Activated CD4-positive, alpha-beta T cell treated with anti-CD3 and anti-CD28 coated beads for 36 hours (primary cell): ENCODE data around the gene PGM5. TPM values are rescaled to one million over a fixed set of nuclear protein-coding genes. Genes with fewer than 3 reads are reported as not detected.
"Not testable (repeated sequence)": the region's sequence is repeated elsewhere in the genome, so short reads cannot be mapped to it uniquely, and the experiment has no call there.

Source experiments
- ATAC-seq: fragments of 200-7000 bp; cut with Tn5 transposase; one replicate; pipeline ENCODE4 v1.10.0; 2021; ENCODE audit warnings: mild to moderate bottlenecking, moderate library complexity
- CTCF ChIA-PET: fragments of 350-600 bp; sonication (Branson Sonifier 250); formaldehyde crosslinking; loops from one replicate; lab custom pipeline; 2021; ENCODE audit warnings: antibody characterized with exemption; lab: Charles Lee
- POLR2A ChIA-PET: fragments of 350-600 bp; sonication (Branson Sonifier 250); formaldehyde crosslinking; loops from one replicate; lab custom pipeline; 2021; ENCODE audit warnings: antibody characterized with exemption, inconsistent platforms; lab: Charles Lee
- DNase-seq: peaks from one replicate; pipeline ENCODE4 v3.0.0-alpha.2; 2020
- H3K27ac Mint-ChIP-seq: one replicate; pipeline ENCODE4 v1.8.0; 2021; ENCODE audit warnings: mixed read lengths
- H3K27me3 Mint-ChIP-seq: one replicate; pipeline ENCODE4 v1.8.0; 2021; ENCODE audit warnings: mixed read lengths
- H3K36me3 Mint-ChIP-seq: one replicate; pipeline ENCODE4 v1.8.0; 2021; ENCODE audit warnings: low read depth, mixed read lengths
- H3K4me1 Mint-ChIP-seq: one replicate; pipeline ENCODE4 v1.8.0; 2021; ENCODE audit warnings: mixed read lengths
- H3K4me3 Mint-ChIP-seq: one replicate; pipeline ENCODE4 v1.8.0; 2021; ENCODE audit warnings: mild to moderate bottlenecking, moderate library complexity, mixed read lengths
- H3K9me3 Mint-ChIP-seq: one replicate; pipeline ENCODE4 v1.8.0; 2021; ENCODE audit warnings: low read depth, mixed read lengths
- intact Hi-C, 2 experiments: fragments of 100-400 bp; cut with DNase I in 1 of 2; cut with micrococcal nuclease in 1 of 2; formaldehyde crosslinking; loops; one replicate each; pipeline versions ENCODE4 v1.14.2 to v1.15.1; 2022 to 2024; cut with DNase I, micrococcal nuclease
- total RNA-seq, 2 experiments: library from RNA; stranded (reverse); gene quantifications; one replicate each; pipeline ENCODE4 v1.2.3, GENCODE V29; 2021

Gene PGM5
- total RNA-seq, 2 experiments from 2014 or later = not detected

- H3K36me3 Mint-ChIP-seq, DNase-seq, H3K4me3 Mint-ChIP-seq, H3K27ac Mint-ChIP-seq, H3K9me3 Mint-ChIP-seq, H3K27me3 Mint-ChIP-seq, ATAC-seq, intact Hi-C loops, CTCF ChIA-PET, H3K4me1 Mint-ChIP-seq, POLR2A ChIA-PET: not testable (repeated sequence)
Measured at GRCh38 chr9:68390737-68391136, 34.3 kb downstream of the PGM5 start.

GRCh38 chr9:68396411-68397094, 40.1 kb downstream of the PGM5 start:
- intact Hi-C loops, POLR2A ChIA-PET, H3K9me3 Mint-ChIP-seq, CTCF ChIA-PET, H3K4me3 Mint-ChIP-seq, H3K36me3 Mint-ChIP-seq, ATAC-seq, H3K27ac Mint-ChIP-seq, H3K27me3 Mint-ChIP-seq, DNase-seq, H3K4me1 Mint-ChIP-seq: not testable (repeated sequence)

GRCh38 chr9:68397095-68397423, 40.6 kb downstream of the PGM5 start:
- H3K4me3 Mint-ChIP-seq, CTCF ChIA-PET, H3K27ac Mint-ChIP-seq, POLR2A ChIA-PET, ATAC-seq, H3K9me3 Mint-ChIP-seq, H3K36me3 Mint-ChIP-seq, H3K4me1 Mint-ChIP-seq, H3K27me3 Mint-ChIP-seq, DNase-seq, intact Hi-C loops: not testable (repeated sequence)

- H3K4me3 Mint-ChIP-seq, DNase-seq, CTCF ChIA-PET, H3K27me3 Mint-ChIP-seq, ATAC-seq, H3K4me1 Mint-ChIP-seq, H3K36me3 Mint-ChIP-seq, POLR2A ChIA-PET, intact Hi-C loops, H3K9me3 Mint-ChIP-seq, H3K27ac Mint-ChIP-seq: not testable (repeated sequence)
Measured at GRCh38 chr9:68397796-68398195, 41.4 kb downstream of the PGM5 start.

- H3K27me3 Mint-ChIP-seq, POLR2A ChIA-PET, H3K9me3 Mint-ChIP-seq, H3K4me3 Mint-ChIP-seq, H3K4me1 Mint-ChIP-seq, H3K27ac Mint-ChIP-seq, ATAC-seq, DNase-seq, H3K36me3 Mint-ChIP-seq, CTCF ChIA-PET, intact Hi-C loops: not testable (repeated sequence)
Measured at GRCh38 chr9:68398324-68398723, 41.9 kb downstream of the PGM5 start.

GRCh38 chr9:68404421-68405185, 48.2 kb downstream of the PGM5 start:
- H3K4me1 Mint-ChIP-seq, POLR2A ChIA-PET, H3K27ac Mint-ChIP-seq, H3K36me3 Mint-ChIP-seq, H3K9me3 Mint-ChIP-seq, CTCF ChIA-PET, intact Hi-C loops, H3K27me3 Mint-ChIP-seq, H3K4me3 Mint-ChIP-seq, ATAC-seq, DNase-seq: not testable (repeated sequence)

- CTCF ChIA-PET, H3K27ac Mint-ChIP-seq, POLR2A ChIA-PET, H3K4me1 Mint-ChIP-seq, H3K9me3 Mint-ChIP-seq, ATAC-seq, H3K36me3 Mint-ChIP-seq, H3K4me3 Mint-ChIP-seq, intact Hi-C loops, H3K27me3 Mint-ChIP-seq, DNase-seq: not testable (repeated sequence)
Measured at GRCh38 chr9:68411865-68412264, 55.5 kb downstream of the PGM5 start.

- intact Hi-C loops, H3K4me3 Mint-ChIP-seq, CTCF ChIA-PET, H3K27me3 Mint-ChIP-seq, H3K4me1 Mint-ChIP-seq, H3K9me3 Mint-ChIP-seq, DNase-seq, H3K27ac Mint-ChIP-seq, ATAC-seq, POLR2A ChIA-PET, H3K36me3 Mint-ChIP-seq: not testable (repeated sequence)
Measured at GRCh38 chr9:68412754-68413153, 56.3 kb downstream of the PGM5 start.

GRCh38 chr9:68415065-68415464, 58.7 kb downstream of the PGM5 start:
- ATAC-seq, H3K36me3 Mint-ChIP-seq, POLR2A ChIA-PET, H3K27me3 Mint-ChIP-seq, H3K4me3 Mint-ChIP-seq, H3K9me3 Mint-ChIP-seq, DNase-seq, H3K4me1 Mint-ChIP-seq, intact Hi-C loops, H3K27ac Mint-ChIP-seq, CTCF ChIA-PET: not testable (repeated sequence)

GRCh38 chr9:68416936-68417564, 60.6 kb downstream of the PGM5 start:
- ChIA-PET POLR2A (no interaction called here), CTCF (interaction anchor here (0.7 to 1.6 kb wide), 2 partner anchors 9 to 92 kb away, joined by 4 read pairs; no protein-coding TSS in a partner anchor)
- Mint-ChIP-seq H3K4me3 (no peak overlapping the region), H3K27me3 (peaks cover 9% of the 10 kb centered on the region), H3K36me3 (no peaks in the 10 kb centered on the region), H3K27ac (no peak overlapping the region), H3K4me1 (no peaks in the 10 kb centered on the region), H3K9me3 (no peaks in the 10 kb centered on the region)
- ATAC-seq = no peak
- intact Hi-C loops = no loop called here
- DNase-seq = no peak

- Mint-ChIP-seq H3K36me3 (no peaks in the 10 kb centered on the region), H3K27ac (no peak overlapping the region), H3K4me1 (no peaks in the 10 kb centered on the region), H3K27me3 (peaks cover 11% of the 10 kb centered on the region), H3K4me3 (no peak overlapping the region), H3K9me3 (no peaks in the 10 kb centered on the region)
- DNase-seq (no peak), ATAC-seq (no peak)
- CTCF ChIA-PET = interaction anchor here (0.6 to 1.6 kb wide), 4 partner anchors 8 to 1005 kb away, joined by 4 to 5 read pairs (median 4); no protein-coding TSS in a partner anchor
- intact Hi-C loops = no loop called here
- POLR2A ChIA-PET = no interaction called here
Measured at GRCh38 chr9:68417762-68418161, 61.4 kb downstream of the PGM5 start.
